CD4-positive, alpha-beta T cell treated with Interleukin-1 beta for 1 hour (primary cell): ENCODE data around the gene REEP6.
A peak's percentile ranks its signal among the peaks of the same experiment; 100 is the strongest.
"Not testable (repeated sequence)": the region's sequence is repeated elsewhere in the genome, so short reads cannot be mapped to it uniquely, and the experiment has no call there.

ENCODE experiments used
- DNase-seq, 2 donors: peaks; one replicate each; pipeline ENCODE4 v3.0.0-alpha.2; 2020 to 2022

REEP6 gene

DNA sequence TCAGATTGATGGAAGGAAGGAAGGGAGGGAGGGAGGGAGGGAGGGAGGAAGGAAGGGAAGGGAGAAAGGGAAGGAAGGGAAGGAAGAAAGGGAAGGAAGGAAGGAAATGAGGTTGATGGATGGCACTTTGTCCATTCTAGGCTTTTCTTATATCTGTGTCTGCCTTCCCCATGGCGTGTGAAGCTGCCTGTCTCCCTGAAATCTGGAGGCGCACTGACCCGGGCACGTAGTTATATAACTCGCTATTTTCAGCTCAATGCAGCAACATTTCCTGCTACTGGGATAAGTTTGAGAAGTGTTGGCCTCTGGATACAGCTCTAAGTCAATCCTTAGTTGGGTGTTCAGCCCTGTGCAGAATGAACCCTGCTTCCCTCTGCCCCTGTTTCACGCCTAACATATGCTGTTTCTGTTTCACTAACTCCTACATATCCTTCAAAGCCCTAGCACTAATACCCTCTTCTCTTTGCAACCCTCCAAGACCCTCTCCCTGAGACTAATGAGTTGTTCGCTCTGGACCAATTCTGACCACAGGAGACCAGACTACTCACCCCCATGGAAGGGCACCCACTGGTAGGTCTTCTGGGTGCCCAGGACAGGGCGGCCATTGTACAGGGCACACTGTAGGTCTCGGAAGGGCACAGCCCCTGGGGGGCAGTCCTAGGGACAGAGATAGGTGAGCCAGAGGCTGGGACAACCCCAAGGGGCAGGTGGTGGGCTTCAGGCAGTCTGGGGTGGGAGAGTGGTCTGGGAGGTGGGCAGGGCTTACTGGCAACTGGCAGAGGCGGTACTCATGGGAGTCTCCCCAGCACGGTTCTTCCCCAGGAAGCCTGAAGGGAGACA, 18.8 kb downstream of the REEP6 start:
- no peak for DNase-seq

GRCh38 chr19:1510442-1510806, 19.4 kb downstream of the REEP6 start:
- no peak for DNase-seq

DNA sequence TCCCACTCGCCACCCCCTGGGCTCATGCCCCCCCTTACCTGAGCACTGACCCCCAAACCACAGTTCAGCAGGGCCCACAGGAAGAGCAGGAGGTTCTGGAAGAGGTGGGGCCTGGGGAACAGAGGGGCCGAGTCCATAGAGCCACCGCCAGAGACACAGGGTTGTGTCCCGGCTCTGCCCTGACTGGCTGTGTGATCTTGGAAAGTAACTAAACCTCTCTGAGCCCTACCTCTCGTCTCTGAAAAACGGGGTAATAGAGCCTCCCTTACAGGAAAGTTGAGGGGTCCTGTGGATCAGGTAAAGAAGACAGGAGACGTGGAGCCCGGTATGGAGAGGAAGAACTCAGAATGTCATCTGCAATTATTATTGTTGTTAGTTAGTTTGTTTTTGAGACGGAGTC, 19.8 kb downstream of the REEP6 start:
- DNase-seq: no peak

GRCh38 chr19:1511318-1512317, 20.6 kb downstream of the REEP6 start:
- no peak for DNase-seq

DNA sequence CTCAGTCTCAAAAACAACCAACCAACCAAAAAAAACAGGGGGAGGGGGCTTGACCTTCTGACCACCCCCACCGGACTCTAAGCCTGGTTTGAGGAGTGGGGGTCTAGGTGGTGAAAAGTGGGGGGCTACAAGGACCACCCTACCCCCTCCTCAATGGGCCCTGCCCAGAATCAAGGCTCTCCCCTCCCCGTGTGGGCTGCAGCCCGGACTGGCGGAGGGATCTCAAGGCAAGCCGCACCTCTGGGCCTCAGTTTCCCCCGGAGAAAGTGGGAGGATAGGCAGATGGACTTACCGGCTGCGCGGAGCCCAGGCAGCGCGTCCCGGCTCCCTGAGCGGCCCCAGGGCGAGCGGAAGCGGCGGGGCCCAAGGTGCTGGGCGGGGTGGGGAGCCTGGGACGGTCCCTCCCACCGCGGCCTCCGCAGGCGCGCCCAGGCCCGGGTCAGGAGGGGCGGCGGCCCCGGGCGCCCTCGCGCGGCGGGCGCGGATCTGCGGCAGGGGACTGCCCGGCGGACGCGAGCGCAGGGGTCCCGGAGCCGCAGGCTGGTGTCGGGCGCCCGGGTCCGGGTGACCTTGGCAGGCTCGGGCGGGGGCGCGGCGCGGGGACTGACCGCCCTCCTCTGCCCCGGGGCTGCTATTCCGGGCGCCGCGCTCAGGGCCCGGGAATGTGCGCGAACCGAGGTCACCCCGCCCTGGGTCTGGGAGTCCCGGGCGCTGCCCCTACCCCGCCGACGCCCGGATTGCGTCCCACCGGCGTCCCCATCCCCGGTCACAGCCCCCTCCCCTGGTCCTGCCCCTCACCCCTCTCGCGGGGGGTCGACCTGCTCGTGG, 21.9 kb downstream of the REEP6 start, which contains the start of gene ADAMTSL5:
Gene ADAMTSL5 (minus strand): TSS at position 349 of the 828 bp plus-strand sequence. CDS start 2,076 bp downstream, outside the sequence.
- peak; percentile 62 to 71 for DNase-seq

DNA sequence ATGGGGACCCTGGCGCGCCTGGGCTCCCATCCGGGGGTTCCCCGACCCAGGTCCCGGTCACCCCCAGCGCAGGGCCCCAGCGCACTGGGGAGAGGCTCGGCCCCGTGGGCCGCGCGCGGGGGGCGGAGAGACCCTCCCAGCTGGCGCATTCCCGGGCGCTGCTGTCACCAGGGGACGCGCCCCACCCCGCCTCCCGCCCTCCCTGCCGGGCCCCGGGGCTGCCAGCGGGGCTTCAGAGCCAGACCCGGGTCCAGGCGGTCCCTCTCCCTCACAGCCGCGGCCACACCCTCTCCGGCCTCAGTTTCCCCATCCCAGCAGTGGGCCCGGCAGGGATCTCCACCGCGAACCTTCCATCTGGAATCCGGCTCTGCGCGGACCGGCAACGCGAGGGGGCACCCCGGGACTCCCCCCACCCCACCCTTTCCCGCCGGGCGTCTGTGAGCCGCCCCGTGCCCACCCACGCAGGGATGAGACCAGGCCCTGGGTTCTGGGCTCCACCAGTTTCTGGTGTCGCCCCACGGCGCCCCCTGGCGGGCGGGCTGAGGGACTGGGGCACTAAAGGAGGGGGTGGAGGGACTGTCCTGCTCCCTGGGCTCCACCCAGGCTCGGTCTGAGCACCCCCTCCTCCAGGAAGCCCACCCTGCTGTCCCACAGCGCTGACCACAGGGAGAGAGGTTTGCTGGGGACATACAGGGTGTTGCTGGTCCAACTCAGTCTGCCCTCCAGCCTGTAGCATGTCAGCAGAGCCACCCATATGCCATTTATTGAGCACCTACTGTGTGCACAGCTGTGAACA, 22.7 kb downstream of the REEP6 start:
- DNase-seq: peak; percentile 65 to 68

- DNase-seq: no peak
Observed at GRCh38 chr19:1514295-1514661, 23.3 kb downstream of the REEP6 start.

DNA sequence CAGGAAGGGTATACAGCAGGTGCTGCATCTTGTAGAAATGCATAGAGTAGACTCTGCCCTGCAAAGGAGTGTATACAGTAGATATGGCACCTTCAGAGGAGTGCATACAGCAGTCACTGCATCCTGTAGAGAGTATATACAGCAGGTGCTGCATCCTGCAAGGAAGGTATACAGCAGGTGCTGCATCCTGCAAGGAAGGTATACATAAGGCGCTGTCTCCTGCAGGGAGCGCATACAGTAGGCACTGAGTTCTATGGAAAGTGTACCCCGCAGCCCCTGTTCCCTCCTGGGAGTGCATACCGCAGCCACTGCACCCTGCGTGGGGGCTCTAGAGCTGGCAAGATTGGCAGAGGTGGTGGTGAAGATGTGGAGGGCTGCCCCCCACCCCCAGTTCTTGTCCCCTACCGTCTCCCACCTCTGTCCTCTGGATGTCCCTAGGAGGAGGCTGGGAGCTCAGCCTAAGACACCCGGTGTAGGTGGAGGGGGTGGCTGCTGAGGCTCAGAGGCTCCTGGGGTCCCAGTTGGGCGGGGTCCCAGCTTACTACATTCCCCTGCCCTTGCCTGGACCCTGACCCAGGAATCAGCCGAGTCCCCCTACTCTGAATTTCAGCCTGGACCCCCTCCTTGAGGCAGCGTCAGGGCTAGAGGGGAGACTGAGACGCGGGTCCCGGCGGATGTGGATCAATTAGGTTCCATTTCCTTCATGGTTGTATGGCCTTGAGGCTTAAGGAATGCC, 24.2 kb downstream of the REEP6 start:
- DNase-seq: no peak

- DNase-seq: no peak
Observed at GRCh38 chr19:1516395-1516753, 25.4 kb downstream of the REEP6 start.

- DNase-seq: no peak
Observed at GRCh38 chr19:1518471-1518870, 27.5 kb downstream of the REEP6 start.

DNA sequence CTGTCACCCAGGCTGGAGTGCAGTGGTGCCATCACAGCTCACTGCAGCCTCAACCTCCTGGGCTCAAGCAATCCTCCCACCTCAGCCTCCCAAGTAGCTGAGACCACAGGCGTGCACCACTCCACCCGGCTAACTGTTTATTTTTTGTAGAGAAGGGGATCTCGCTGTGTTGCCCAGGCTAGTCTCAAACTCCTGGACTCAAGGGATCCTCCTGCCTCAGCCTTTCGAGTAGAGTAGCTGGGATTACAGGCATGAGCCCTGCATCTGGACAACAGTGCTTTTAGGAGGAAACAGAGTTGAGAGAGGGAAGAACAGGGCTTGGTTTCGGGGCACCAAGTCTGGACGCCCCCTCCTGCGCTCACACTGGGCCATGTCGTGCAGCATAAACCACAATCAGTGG, 28.8 kb downstream of the REEP6 start:
- DNase-seq: not testable (repeated sequence)

GRCh38 chr19:1520203-1520780, 29.3 kb downstream of the REEP6 start:
- no peak for DNase-seq

- DNase-seq: no peak
Observed at GRCh38 chr19:1521636-1522035, 30.7 kb downstream of the REEP6 start.

DNA sequence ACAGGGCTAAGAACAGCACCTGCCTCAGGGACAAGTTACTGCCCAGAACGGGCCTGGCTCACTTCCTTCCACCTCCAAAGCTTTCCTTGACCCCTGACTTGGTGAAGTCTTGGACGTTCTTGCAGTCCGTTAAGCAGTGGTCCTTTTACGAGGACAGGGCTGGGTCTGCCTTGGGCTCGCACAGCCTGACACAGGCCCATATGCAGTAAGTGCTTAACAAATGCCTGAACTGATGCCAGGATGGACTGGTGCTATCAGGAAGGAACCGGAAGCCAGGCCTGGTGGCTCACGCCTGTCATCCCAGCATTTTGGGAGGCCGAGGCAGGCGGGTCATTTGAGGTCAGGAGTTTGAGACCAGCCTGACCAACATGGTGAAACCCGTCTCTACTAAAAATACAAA, 31.1 kb downstream of the REEP6 start:
- DNase-seq: no peak

DNA sequence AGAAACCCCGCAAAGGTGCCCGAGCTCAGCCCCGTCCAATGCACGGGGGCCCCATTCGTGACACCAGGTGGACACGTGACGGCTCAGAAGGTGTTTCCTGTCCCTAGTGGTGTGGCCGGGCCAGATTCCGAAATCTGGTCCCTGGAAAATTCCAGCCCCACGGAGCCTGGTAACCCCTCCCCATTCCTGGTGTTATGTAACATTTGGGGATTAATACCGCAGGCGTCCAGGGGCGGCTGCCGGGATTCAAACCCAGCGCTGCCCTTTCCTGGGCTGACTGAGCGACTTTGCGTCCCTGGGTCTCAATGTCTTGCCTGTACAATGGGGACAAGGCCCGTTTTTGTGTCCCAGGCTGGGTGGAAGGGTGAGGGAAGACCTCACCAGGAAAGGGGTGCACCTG, 31.9 kb downstream of the REEP6 start:
- no peak for DNase-seq

GRCh38 chr19:1523412-1524286, 32.7 kb downstream of the REEP6 start, which contains the start of gene PLK5:
Gene PLK5, plus strand, starts transcription at chr19:1524077. Its CDS starts 2,920 bp downstream, at chr19:1526997.
- no peak for DNase-seq

DNA sequence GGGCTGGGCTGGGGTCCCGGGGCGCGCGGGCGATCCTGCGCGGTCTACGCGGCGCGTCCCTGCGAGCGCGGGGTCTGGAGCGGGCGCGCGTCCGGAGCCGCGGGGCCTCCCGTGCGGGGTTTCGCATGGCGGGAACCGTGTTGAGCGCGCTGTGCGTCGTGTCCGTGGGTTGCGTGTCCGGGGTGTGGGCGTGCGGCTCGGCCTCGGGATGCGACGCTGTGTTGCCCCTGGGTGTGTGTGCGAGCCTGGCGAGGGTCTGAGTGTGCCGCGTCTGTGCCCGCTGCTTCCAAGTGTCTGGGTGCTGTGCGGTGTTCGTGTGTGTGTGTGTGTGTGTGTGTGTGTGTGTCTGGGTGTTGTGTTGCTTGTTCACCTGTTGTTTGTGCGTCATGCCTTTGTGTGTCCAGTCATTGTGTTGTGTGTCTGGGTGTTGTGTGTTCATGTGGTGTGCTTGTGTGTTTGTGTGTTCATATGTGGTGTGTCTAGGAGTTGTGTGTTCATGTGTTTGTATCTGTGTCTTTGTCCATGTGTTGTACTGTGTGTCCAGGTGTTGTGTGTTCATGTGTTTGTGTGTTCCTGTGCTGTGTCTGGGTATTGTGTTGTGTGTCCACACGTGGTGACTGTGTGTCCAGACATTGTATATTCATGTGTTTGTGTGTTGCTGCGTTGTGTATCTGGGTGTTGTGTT, 33.4 kb downstream of the REEP6 start:
- DNase-seq: no peak

DNA sequence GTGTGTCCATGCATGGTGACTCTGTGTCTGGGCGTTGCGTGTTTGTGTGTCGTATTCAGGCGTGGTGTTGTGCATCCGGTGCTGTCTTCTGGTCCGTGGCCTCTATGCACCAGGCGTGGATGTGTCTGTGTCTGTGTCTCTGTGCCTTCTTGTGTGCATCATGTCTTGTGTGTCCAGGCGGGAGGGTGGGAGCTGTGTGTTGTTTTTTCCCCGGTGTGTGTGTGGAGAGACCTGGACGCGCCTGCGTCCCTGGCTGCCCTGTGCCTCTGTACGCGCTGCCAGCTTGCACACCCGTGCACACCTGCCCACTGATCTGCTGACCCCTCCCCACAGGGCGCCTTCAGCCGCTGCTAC, 34.0 kb downstream of the REEP6 start:
- DNase-seq: no peak

- DNase-seq: no peak
Observed at GRCh38 chr19:1525343-1525742, 34.4 kb downstream of the REEP6 start.
